ENCODE results near the gene VRK3.
A peak's percentile ranks its signal among the peaks of the same experiment; 100 is the strongest.

Gene VRK3

GRCh38 chr19:50026550-50026906 is 1.4 kb upstream of the VRK3 start:
- no peak for DNase-seq

DNA sequence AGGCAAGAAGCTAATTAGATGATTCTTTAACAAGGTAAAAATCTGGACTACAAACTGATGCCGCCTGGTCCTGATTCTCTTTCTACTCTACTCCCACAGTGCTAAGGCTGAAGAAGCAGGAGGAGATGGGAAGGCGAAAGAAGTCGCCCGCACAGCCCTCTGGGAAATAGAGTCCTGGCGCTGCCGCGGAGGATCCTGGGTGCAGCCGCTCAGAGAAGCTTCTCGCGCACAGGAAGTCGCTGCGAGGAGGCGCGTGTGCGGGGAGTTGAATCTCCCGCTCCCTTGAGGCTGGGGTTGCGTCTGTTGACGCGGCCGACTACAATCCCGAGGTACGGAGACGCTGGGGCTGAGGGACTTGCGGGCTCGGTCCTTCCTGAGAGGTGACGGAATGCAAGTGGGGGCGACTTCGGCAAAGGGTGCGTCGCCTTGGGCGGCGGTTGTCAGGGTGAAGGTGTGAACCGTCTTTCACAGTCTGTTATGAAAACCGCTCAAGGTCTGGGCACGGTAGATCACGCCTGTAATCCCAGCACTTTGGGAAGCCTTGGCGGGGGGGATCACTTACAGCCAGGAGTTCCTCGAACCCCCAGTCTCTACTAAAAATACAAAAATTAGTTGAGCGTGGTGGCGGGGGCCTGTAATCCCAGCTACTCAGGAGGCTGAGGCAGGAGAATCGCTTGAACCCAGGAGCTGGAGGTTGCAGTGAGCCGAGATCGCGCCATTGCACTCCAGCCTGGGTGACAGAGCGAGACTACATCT is 800 bp upstream of the VRK3 start, which contains the start of gene ZNF473:
ZNF473 (plus strand) TSS at position 212 of the 756 bp plus-strand sequence. CDS start 5,078 bp downstream, outside the sequence.
- peak; percentile 97 for DNase-seq

GRCh38 chr19:50024719-50025021 is 502 bp downstream of the VRK3 start:
- DNase-seq: no peak

DNA sequence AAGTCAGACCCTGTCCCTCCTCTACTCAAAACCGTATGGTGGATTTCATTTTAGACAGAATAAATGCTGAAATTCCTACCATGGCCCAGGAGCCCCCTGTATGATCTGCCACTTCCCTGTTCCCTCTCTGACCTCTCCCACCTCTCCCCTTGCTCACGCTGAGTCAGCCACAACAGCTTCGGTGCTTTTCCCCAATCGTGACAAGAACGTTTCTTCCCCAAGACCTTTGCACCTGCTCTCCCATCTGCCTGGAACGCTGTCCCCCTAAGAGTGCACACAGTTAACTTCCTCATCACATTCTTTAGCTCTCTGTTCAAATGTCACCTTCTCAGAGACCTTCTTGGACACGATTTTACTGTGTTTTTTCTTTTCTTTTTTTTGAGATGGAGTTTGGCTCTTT is 2.3 kb downstream of the VRK3 start:
- DNase-seq: no peak

GRCh38 chr19:50020481-50020880 is 4.7 kb downstream of the VRK3 start:
- no peak for DNase-seq

DNA sequence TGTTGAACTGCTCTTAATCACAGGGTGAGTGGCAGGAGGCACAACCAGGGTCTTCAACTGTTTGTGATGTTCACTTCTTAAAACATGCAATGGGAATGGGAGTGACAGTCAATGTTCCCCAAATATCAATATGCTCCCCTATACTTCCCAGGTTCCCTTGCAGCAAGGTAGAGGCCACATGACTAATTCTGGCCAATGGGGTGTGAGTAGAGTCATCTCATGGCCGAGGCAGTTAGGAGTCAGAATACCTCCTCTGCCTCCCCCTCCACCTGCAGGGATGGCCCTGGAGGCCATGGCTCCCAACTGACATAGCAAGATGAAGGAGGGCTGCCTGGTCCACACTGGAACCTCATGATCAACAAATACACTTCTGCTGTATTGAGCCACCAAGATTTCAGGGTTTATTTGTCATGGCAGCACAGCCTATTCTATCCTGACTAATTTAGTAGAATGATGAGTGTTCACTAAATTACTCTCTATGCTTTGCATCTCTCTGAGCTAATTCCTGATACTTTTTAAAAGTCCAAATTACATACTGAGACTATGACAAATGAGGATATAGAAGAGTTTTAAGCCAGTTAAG is 8.9 kb downstream of the VRK3 start:
- DNase-seq: no peak

DNA sequence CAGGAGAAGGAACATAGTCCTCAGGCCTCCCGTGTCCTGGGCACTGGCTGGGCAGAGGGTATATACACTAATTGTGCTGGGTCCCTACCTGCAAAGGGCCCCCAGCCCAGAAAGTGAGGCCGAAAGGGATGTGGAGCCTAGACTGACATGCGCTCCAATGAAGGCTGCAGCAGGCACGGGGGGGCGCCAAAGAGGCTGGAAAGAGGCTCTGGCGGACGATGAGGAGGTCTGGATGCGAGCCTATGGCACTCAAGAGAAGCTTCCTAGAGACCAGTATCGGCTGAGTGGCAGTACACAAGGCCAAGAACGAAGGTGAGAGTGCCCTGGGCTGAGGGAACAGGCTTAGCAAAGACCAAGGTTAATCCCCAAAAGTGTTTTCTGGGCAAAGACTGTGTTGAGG is 16.6 kb downstream of the VRK3 start:
- DNase-seq: peak; percentile 70

- DNase-seq: no peak
These were observed 17.2 kb downstream of the VRK3 start for GRCh38 chr19:50007947-50008346.

- DNase-seq: no peak
These were observed 18.0 kb downstream of the VRK3 start for GRCh38 chr19:50007170-50007569.

- DNase-seq: no peak
These were observed 19.7 kb downstream of the VRK3 start for GRCh38 chr19:50005428-50005827.

DNA sequence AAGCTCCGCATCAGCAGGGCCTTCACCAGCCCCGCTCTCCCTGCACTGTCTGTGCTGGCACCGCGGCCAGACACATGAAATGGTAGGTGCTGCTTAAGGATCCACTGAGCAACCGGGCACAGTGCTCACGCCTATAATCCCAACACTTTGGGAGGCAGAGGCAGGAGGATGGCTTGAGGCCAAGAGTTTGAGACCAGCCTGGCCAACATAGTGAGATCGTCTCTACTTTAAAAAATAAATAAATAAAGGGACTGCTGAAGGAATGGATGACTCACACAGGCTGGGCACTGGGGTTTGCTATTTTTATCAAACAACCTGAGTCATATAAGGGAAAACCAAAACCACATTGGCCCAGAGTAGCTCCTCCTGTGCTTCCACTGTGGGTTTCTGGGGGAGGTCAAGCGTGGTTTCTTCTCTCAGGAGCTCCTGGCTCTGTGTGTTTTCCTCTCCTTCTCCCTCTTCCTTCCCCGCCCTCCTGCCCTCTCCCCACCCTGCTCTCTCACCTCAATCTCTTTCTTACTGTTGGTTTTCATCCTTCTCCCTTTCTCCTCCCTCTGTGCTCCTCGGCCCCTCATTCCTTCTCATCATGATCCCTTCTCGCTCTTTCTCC is 21.3 kb downstream of the VRK3 start:
- DNase-seq: peak; percentile 61

GRCh38 chr19:50003254-50003788 is 21.9 kb downstream of the VRK3 start:
- no peak for DNase-seq

GRCh38 chr19:50002386-50002960 is 22.7 kb downstream of the VRK3 start:
- no peak for DNase-seq

GRCh38 chr19:50001775-50002174 is 23.4 kb downstream of the VRK3 start:
- no peak for DNase-seq

DNA sequence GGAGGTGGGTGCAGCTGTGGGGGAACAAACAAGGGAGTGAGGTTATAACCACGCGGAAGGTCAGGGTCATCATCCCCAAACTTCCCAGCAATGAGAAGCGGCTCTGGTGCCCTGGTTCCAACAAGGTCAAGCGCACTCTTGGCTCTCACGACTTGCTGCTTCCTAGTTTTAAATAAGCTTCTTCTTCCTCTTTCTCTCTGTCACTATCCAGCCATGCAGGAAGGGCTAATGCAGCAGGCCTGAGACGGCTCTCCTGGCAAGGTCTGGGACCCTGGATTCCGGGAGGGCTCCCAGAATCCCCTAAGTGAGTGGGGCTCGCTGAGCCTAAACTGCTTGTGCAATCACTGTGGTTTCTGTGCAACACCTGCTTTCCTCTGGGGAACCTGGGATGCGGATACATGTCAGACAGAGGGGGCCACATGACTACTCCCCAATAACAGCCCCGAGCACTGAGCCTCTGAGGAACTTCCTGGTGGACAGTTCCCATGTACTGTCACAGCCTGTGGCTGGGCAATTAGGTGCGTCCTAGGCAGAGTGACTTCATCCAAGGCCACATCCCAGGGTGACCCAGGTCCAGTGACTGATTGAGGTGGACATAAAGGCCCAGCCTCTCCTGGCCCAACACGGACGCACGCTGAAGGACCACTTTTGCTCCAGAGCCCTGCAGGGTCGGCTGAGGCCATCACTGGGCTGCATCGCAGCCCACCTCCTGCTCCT is 24.2 kb downstream of the VRK3 start:
- DNase-seq: no peak

GRCh38 chr19:50000038-50000840 is 24.9 kb downstream of the VRK3 start:
- no peak for DNase-seq

DNA sequence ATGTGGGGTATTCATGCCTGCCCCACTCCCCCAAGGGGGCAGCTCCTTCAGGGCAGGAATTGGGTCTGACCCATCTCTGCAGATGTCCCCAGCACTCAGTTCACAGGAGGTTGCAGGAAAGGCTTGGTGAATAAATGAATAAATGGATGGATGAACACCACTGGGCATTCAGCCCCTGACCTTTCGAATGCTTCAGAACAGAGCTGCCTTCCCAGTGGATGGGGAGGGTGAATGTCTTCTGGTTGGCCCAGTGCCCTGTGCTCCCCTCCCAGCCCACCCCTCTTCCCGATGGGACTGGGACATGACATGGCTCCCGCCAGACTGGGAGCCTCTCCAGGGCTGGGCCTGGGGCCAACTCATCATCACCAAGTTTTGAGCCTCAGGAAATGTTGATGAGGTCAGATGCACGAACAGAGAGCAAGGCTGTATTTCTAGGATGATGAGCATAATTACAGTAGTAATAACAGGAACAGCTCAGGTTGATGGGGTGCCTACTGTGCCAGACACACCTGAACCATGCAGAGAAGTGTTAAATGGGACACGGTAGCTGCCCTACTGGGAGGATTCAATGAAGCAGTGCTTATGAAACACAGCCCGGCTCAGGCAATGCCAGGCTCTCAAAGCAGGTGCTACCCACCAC is 25.7 kb downstream of the VRK3 start:
- no peak for DNase-seq

DNA sequence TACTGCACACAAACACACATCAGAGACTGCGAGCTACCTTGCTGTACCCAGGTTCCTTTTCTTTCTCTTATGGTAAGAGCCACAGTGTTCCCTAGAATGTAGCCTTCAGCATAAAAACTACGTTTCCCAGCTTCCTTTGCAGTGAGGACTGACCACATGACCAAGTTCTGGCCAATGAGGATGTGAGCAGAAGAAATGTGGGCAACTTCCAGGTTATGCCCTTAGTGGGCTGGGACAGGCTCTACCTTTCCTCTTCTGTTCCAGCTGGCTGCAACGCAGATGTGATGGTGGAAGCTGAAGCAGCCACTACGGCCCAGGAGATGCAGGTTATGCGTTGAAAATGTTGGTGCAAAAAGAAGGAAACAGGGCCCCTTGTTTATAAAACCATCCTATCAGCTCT is 27.5 kb downstream of the VRK3 start:
- DNase-seq: peak; percentile 58

DNA sequence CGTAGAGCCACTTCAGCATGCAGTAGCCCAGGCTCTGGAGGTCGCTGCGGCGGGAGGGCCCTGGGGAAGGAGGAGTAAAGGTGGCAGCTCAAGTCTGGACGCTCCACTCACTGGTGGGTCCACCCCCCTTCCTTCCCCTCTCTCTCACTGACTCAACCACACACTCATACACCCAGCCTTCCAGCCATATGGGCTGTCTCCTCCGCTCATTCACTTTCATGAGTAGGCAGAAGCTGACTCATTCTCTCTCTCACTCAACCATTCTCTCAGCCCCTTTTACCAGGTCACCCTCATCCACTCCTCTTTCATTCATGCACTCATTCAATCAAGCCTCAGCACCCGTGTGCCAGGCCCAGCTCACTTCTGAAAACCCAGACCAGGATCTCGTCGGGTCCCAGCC is 36.7 kb downstream of the VRK3 start:
- peak; percentile 43 for DNase-seq

DNA sequence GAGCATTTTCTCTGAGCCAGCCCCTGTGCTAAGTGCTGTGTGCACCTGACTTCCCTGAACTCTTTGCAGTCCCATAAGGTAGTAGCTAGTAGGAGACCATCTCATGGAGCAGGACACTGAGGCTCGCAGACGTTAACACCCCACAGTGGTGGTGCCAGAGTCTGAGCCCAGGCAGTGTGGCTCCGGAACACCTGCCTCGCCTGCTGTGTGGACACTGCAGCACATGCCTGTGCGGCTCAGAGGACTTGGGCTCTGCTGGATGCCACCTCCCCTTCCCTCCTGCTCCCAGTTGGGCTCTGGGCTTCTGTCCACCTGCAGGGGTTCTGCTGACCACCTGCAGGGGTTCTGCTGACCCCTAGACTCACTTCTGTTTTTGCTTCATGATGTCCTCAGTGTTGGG is 37.2 kb downstream of the VRK3 start:
- peak; percentile 34 for DNase-seq

GRCh38 chr19:49987159-49987698 is 37.9 kb downstream of the VRK3 start:
- peak; percentile 98 for DNase-seq

- no peak for DNase-seq
These were observed 38.8 kb downstream of the VRK3 start for GRCh38 chr19:49986354-49986753.
